ENCODE results near the gene PRR3. TPM values are rescaled to one million over a fixed set of nuclear protein-coding genes. Genes with fewer than 3 reads are reported as not detected.

PRR3 gene
- total and polyA plus RNA-seq, 9 donors, result 8.6 to 35.0 (median 20.9) TPM

DNA sequence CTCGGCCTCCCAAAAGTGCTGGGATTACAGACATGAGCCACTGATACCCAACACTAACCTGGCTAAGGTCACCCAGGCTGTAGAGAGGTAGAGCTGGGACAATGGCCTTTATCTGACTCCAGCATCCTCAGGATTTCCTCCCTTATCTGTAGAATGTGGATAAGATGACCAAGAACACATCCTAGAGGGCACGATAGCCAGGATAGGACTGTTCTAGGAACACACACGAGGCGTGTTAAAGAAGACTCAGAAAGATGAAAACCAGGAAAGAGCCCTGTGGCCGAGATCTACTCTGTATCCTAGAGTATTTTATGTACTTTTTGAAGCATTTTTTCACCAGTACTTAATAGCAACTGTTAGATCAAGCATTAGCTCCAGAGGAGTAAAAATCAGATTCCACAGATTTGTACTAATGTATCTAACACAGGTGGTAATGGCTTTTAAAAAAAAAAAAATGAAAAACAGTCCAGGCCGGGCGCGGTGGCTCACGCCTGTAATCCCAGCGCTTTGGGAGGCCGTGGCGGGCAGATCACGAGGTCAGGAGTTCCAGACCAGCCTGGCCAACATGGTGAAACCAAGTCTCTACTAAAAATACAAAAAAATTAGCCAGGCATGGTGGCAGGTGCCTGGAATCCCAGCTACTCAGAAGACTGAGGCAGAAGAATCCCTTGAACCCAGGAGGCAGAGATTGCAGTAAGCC is 42.7 kb downstream of the PRR3 start:
- Histone ChIP-seq H3K4me1 (ENCODE audit: insufficient read depth) (no peaks in the 10 kb centered on the region), H3K9me3 (no peaks in the 10 kb centered on the region), H3K27me3 (no peaks in the 10 kb centered on the region), H3K4me3 (no peak overlapping the region), H3K36me3 (no peaks in the 10 kb centered on the region), H3K27ac (no peak overlapping the region)
- no peak for TF ChIP-seq EP300 (IDR thresholded peaks at IDR 0.05)
- TF ChIP-seq, protein P1, sequence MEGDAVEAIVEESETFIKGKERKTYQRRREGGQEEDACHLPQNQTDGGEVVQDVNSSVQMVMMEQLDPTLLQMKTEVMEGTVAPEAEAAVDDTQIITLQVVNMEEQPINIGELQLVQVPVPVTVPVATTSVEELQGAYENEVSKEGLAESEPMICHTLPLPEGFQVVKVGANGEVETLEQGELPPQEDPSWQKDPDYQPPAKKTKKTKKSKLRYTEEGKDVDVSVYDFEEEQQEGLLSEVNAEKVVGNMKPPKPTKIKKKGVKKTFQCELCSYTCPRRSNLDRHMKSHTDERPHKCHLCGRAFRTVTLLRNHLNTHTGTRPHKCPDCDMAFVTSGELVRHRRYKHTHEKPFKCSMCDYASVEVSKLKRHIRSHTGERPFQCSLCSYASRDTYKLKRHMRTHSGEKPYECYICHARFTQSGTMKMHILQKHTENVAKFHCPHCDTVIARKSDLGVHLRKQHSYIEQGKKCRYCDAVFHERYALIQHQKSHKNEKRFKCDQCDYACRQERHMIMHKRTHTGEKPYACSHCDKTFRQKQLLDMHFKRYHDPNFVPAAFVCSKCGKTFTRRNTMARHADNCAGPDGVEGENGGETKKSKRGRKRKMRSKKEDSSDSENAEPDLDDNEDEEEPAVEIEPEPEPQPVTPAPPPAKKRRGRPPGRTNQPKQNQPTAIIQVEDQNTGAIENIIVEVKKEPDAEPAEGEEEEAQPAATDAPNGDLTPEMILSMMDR (IDR thresholded peaks at IDR 0.05), result no peak
- TF ChIP-seq POLR2A (IDR thresholded peaks at IDR 0.05), result no peak
- intact Hi-C loops (cut with DNase I), result no loop called here
- 68 to 78% (median 70%) methylated on average over 13 of the region's 13 CpGs for WGBS, 3 donors
- no peak for DNase-seq

- DNase-seq, result peak in 3 of 5 donors; percentile 56 to 58 (median 58)
- no peaks in the 10 kb centered on the region for H3K27me3 ChIP-seq
- intact Hi-C loops (cut with DNase I), result no loop called here
- TF ChIP-seq POLR2A (IDR thresholded peaks at IDR 0.05) (no peak), EP300 (IDR thresholded peaks at IDR 0.05) (no peak)
- TF ChIP-seq, protein P1 (IDR thresholded peaks at IDR 0.05), result no peak
- no peak overlapping the region for H3K4me3 ChIP-seq
- no peak overlapping the region for H3K27ac ChIP-seq
- no peaks in the 10 kb centered on the region for H3K36me3 ChIP-seq
- H3K9me3 ChIP-seq, result no peaks in the 10 kb centered on the region
- no peaks in the 10 kb centered on the region for H3K4me1 ChIP-seq (ENCODE audit: insufficient read depth)
- 53 to 64% (median 62%) methylated on average over 10 of the region's 10 CpGs for WGBS, 3 donors
Observed at GRCh38 chr6:30600451-30600961, 43.4 kb downstream of the PRR3 start.

- TF ChIP-seq EP300 (IDR thresholded peaks at IDR 0.05) (no peak), POLR2A (IDR thresholded peaks at IDR 0.05) (no peak)
- TF ChIP-seq, protein P1 (IDR thresholded peaks at IDR 0.05), result no peak
- Histone ChIP-seq H3K36me3 (no peaks in the 10 kb centered on the region), H3K27me3 (no peaks in the 10 kb centered on the region), H3K4me1 (ENCODE audit: insufficient read depth) (no peaks in the 10 kb centered on the region), H3K27ac (no peak overlapping the region), H3K9me3 (no peaks in the 10 kb centered on the region), H3K4me3 (no peak overlapping the region)
- intact Hi-C loops (cut with DNase I), result no loop called here
- 66 to 72% (median 70%) methylated on average over 6 of the region's 6 CpGs for WGBS, 3 donors
- DNase-seq, result no peak
Observed at GRCh38 chr6:30601436-30601814, 44.3 kb downstream of the PRR3 start.

GRCh38 chr6:30601815-30602641 is 44.9 kb downstream of the PRR3 start:
- Histone ChIP-seq H3K36me3 (no peaks in the 10 kb centered on the region), H3K9me3 (no peaks in the 10 kb centered on the region), H3K27me3 (no peaks in the 10 kb centered on the region), H3K4me3 (no peak overlapping the region), H3K27ac (no peak overlapping the region), H3K4me1 (ENCODE audit: insufficient read depth) (no peaks in the 10 kb centered on the region)
- WGBS, 3 donors, result 86 to 92% (median 91%) methylated on average over 29 to 39 of the region's 39 CpGs
- no peak for TF ChIP-seq EP300 (IDR thresholded peaks at IDR 0.05)
- no peak for TF ChIP-seq POLR2A (IDR thresholded peaks at IDR 0.05)
- TF ChIP-seq, protein P1 (IDR thresholded peaks at IDR 0.05), result no peak
- intact Hi-C loops (cut with DNase I), result no loop called here
- DNase-seq, result no peak

All from ovary (tissue), 9 donors.